C4-2B (cell line): ENCODE data around the gene LAMC3.

Experiments used
- CTCF ChIP-seq: fragments of 450-650 bp; conservative IDR thresholded peaks from 2 replicates; pipeline ENCODE4 v1.5.1; 2017; ENCODE audit warnings: mild to moderate bottlenecking
- ZFX ChIP-seq: fragments of 450-650 bp; IDR thresholded peaks from 2 replicates; pipeline ENCODE4 v1.6.1; 2017

- TF ChIP-seq ZFX (no peak), CTCF (no peak)
Measured at GRCh38 chr9:131125038-131125287, 116.0 kb downstream of the LAMC3 start.
